HFF-Myc (cell line): ENCODE data around the gene CD8A.

ENCODE experiments used
- DNase-seq: peaks from one replicate; pipeline ENCODE4 v3.0.0-alpha.2; 2011; ENCODE audit warnings: low read depth; ENCODE audit errors: extremely low read depth
- H3K4me3 ChIP-seq: replicated peaks from 2 replicates; pipeline ENCODE4 v1.5.1; 2011; ENCODE audit warnings: low read depth, mild to moderate bottlenecking, control low read depth, low read length
- CTCF ChIP-seq: IDR thresholded peaks from 2 replicates; pipeline ENCODE4 v1.5.1; 2012; ENCODE audit warnings: mild to moderate bottlenecking, low read depth, low read length, control low read depth; ENCODE audit errors: missing control alignments

The CD8A gene

GRCh38 chr2:86775338-86775737, 15.4 kb downstream of the CD8A start:
- no peak for TF ChIP-seq CTCF
- H3K4me3 ChIP-seq, result no peak overlapping the region
- no peak for DNase-seq

GRCh38 chr2:86774862-86775261, 15.9 kb downstream of the CD8A start:
- no peak for TF ChIP-seq CTCF
- DNase-seq, result no peak
- H3K4me3 ChIP-seq, result no peak overlapping the region

- no peak for TF ChIP-seq CTCF
- no peak overlapping the region for H3K4me3 ChIP-seq
- no peak for DNase-seq
These were observed 18.1 kb downstream of the CD8A start for GRCh38 chr2:86772611-86773010.

GRCh38 chr2:86770816-86771301, 19.9 kb downstream of the CD8A start:
- DNase-seq, result no peak
- no peak overlapping the region for H3K4me3 ChIP-seq
- no peak for TF ChIP-seq CTCF

- H3K4me3 ChIP-seq, result no peak overlapping the region
- DNase-seq, result no peak
- TF ChIP-seq CTCF, result no peak
These were observed 20.9 kb downstream of the CD8A start for GRCh38 chr2:86769838-86770237.

- TF ChIP-seq CTCF, result no peak
- DNase-seq, result no peak
- H3K4me3 ChIP-seq, result no peak overlapping the region
These were observed 22.3 kb downstream of the CD8A start for GRCh38 chr2:86768189-86768949.

- H3K4me3 ChIP-seq, result no peak overlapping the region
- DNase-seq, result no peak
- no peak for TF ChIP-seq CTCF
These were observed 25.4 kb downstream of the CD8A start for GRCh38 chr2:86765310-86765695.
